Neural crest cell (in vitro differentiated cells): ENCODE results near the gene PCNT. TPM values are rescaled to one million over a fixed set of nuclear protein-coding genes. Genes with fewer than 3 reads are reported as not detected.

Source experiments
- DNase-seq: peaks from one replicate; pipeline ENCODE4 v3.0.0; 2021; ENCODE audit warnings: low read depth, mixed read lengths, low spot score
- H3K27ac Mint-ChIP-seq: one replicate; pipeline ENCODE4 v1.8.0; 2021; ENCODE audit warnings: mild to moderate bottlenecking, mixed read lengths; ENCODE audit not compliant: unreplicated experiment
- H3K27me3 Mint-ChIP-seq: 2 replicates; pipeline ENCODE4 v1.8.0; 2021; ENCODE audit warnings: low read depth, mild to moderate bottlenecking, mixed read lengths
- H3K36me3 Mint-ChIP-seq: 2 replicates; pipeline ENCODE4 v1.8.0; 2021; ENCODE audit warnings: low read depth, mild to moderate bottlenecking, mixed read lengths
- H3K4me1 Mint-ChIP-seq: 2 replicates; pipeline ENCODE4 v1.8.0; 2021; ENCODE audit warnings: mixed read lengths
- H3K4me3 Mint-ChIP-seq: one replicate; pipeline ENCODE4 v1.8.0; 2021; ENCODE audit warnings: mild to moderate bottlenecking, mixed read lengths
- H3K9me3 Mint-ChIP-seq: 2 replicates; pipeline ENCODE4 v1.8.0; 2021; ENCODE audit warnings: mixed read lengths
- total RNA-seq: library from RNA; stranded (reverse); gene quantifications from 2 replicates; pipeline ENCODE4 v1.2.1, GENCODE V29; 2021
- TF ChIP-seq, protein P1 (sequence below): fragments of 200-600 bp; sonication (generic); conservative IDR thresholded peaks from 2 replicates; pipeline ENCODE4 v1.5.0; 2021; ENCODE audit warnings: antibody characterized with exemption, mild to moderate bottlenecking

The PCNT gene
- total RNA-seq, 1 donor from 2014 or later, result 60.4 TPM

GRCh38 chr21:46491553-46491952 lies 167.6 kb downstream of the PCNT start:
- H3K27ac Mint-ChIP-seq, result no peak overlapping the region
- DNase-seq, result no peak
- no peaks in the 10 kb centered on the region for H3K9me3 Mint-ChIP-seq
- no peak overlapping the region for H3K4me3 Mint-ChIP-seq
- H3K27me3 Mint-ChIP-seq, result no peaks in the 10 kb centered on the region
- no peaks in the 10 kb centered on the region for H3K4me1 Mint-ChIP-seq
- H3K36me3 Mint-ChIP-seq, result peaks cover 37% of the 10 kb centered on the region
- TF ChIP-seq, protein P1, sequence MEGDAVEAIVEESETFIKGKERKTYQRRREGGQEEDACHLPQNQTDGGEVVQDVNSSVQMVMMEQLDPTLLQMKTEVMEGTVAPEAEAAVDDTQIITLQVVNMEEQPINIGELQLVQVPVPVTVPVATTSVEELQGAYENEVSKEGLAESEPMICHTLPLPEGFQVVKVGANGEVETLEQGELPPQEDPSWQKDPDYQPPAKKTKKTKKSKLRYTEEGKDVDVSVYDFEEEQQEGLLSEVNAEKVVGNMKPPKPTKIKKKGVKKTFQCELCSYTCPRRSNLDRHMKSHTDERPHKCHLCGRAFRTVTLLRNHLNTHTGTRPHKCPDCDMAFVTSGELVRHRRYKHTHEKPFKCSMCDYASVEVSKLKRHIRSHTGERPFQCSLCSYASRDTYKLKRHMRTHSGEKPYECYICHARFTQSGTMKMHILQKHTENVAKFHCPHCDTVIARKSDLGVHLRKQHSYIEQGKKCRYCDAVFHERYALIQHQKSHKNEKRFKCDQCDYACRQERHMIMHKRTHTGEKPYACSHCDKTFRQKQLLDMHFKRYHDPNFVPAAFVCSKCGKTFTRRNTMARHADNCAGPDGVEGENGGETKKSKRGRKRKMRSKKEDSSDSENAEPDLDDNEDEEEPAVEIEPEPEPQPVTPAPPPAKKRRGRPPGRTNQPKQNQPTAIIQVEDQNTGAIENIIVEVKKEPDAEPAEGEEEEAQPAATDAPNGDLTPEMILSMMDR, result no peak

DNA sequence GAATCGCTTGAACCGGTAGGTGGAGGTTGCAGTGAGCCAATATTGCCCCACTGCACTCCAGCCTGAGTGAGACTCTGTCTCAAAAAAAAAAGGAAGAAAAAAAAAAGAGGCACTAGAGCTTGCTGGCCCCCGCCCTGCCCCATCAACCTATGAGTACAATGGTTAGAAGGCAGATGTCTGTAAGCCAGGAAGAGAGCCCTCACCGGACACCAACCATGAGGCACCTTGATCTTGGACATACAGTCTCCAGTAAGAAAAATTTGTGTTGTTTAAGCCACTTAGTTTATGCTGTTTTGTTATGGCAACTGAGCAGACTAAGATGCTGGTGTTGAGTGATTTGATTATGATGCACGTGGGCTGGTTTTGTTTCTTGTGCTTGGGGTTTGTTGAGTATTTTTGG lies 168.9 kb downstream of the PCNT start:
- Mint-ChIP-seq H3K36me3 (peaks cover 40% of the 10 kb centered on the region), H3K9me3 (no peaks in the 10 kb centered on the region), H3K4me1 (no peaks in the 10 kb centered on the region), H3K27me3 (no peaks in the 10 kb centered on the region), H3K4me3 (no peak overlapping the region), H3K27ac (no peak overlapping the region)
- no peak for DNase-seq
- TF ChIP-seq, protein P1, result no peak

DNA sequence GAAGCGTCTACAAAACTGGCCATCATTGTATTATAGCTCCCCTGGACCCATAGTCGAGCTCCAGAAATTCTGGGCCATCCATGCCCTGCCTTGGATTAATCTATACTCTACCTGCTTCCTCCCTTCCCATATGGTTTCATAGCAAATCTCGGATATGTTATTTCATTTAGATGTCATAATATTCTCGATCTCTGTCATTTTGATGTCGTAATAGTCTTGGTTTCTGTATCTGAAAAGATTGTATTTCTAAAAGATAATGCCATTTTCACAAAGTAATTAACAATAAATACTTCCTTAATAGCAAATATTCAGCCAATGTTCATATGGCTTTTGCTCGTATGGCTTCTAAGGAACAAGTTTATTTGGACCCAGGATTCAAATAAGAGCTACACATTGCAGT lies 169.9 kb downstream of the PCNT start:
- H3K9me3 Mint-ChIP-seq, result no peaks in the 10 kb centered on the region
- H3K27me3 Mint-ChIP-seq, result no peaks in the 10 kb centered on the region
- TF ChIP-seq, protein P1, result no peak
- DNase-seq, result no peak
- H3K27ac Mint-ChIP-seq, result no peak overlapping the region
- H3K4me3 Mint-ChIP-seq, result no peak overlapping the region
- no peaks in the 10 kb centered on the region for H3K4me1 Mint-ChIP-seq
- peaks cover 40% of the 10 kb centered on the region for H3K36me3 Mint-ChIP-seq

Other genes starting within 250 kb of the PCNT start
- gene COL6A2, start 226.0 kb upstream of the PCNT start, total RNA-seq, result 17.8 and 18.5 TPM in 2 replicates
- gene FTCD, start 168.6 kb upstream of the PCNT start, total RNA-seq, result 1.4 and 1.8 TPM in 2 replicates
- 27.5 and 28.1 TPM in 2 replicates for gene SPATC1L, start 139.7 kb upstream of the PCNT start, total RNA-seq
- 218 and 225 TPM in 2 replicates for gene LSS, start 95.4 kb upstream of the PCNT start, total RNA-seq
- 142 and 153 TPM in 2 replicates for gene MCM3AP, start 38.5 kb upstream of the PCNT start, total RNA-seq
- gene YBEY, start 37.8 kb upstream of the PCNT start, total RNA-seq, result 23.0 and 23.1 TPM in 2 replicates
- gene C21orf58, start 286 bp upstream of the PCNT start, total RNA-seq, result 61.0 and 61.5 TPM in 2 replicates
- gene DIP2A, start 134.7 kb downstream of the PCNT start, total RNA-seq, result 57.8 and 61.2 TPM in 2 replicates